IMR-90 (cell line): ENCODE measurements around the gene EPHA2. TPM values are rescaled to one million over a fixed set of nuclear protein-coding genes. Genes with fewer than 3 reads are reported as not detected.

Source experiments
- ATAC-seq: fragments of 200-7000 bp; cut with Tn5 transposase; 2 replicates; pipeline ENCODE4 v1.9.1; 2020; ENCODE audit warnings: low read depth, mild to moderate bottlenecking, moderate library complexity
- BruUV-seq: library from RNA; stranded (reverse); fragments of 400-500 nt; replicated peaks from 2 replicates; lab custom pipeline; 2021; lab: Mats Ljungman, UMichigan
- CTCF ChIA-PET: fragments of 300-600 bp; formaldehyde crosslinking; extraction: SDS; loops from one replicate; lab custom pipeline; 2021; ENCODE audit warnings: antibody characterized with exemption; lab: Yijun Ruan, JAX
- POLR2A ChIA-PET: fragments of 300-600 bp; sonication (Branson Sonifier 250); formaldehyde crosslinking; loops from one replicate; lab custom pipeline; 2022; ENCODE audit warnings: antibody characterized with exemption; ENCODE audit not compliant: unreplicated experiment; lab: Charles Lee
- DNase-seq: peaks from one replicate; pipeline ENCODE4 v3.0.0; 2013
- H2AFZ ChIP-seq: replicated peaks from 2 replicates; pipeline ENCODE3; 2013; ENCODE audit warnings: low read length, mild to moderate bottlenecking; ENCODE audit not compliant: poor library complexity
- H2AK5ac ChIP-seq: 2 replicates; pipeline ENCODE4 v1.6.1; 2013; ENCODE audit warnings: low read depth, low read length, inconsistent platforms
- H2AK9ac ChIP-seq: replicated peaks from 2 replicates; pipeline ENCODE3; 2013; ENCODE audit warnings: mild to moderate bottlenecking, low read depth, low read length, moderate library complexity; ENCODE audit not compliant: poor library complexity
- H2BK120ac ChIP-seq: 2 replicates; pipeline ENCODE4 v1.6.1; 2013; ENCODE audit warnings: low read depth, low read length, inconsistent platforms
- H2BK15ac ChIP-seq: 3 replicates; pipeline ENCODE4 v1.6.1; 2013; ENCODE audit warnings: low read depth, low read length, inconsistent platforms
- H2BK20ac ChIP-seq: 2 replicates; pipeline ENCODE4 v1.6.1; 2013; ENCODE audit warnings: low read depth, mild to moderate bottlenecking, inconsistent platforms, low read length, moderate library complexity
- H2BK5ac ChIP-seq: 2 replicates; pipeline ENCODE4 v1.6.1; 2013; ENCODE audit warnings: mild to moderate bottlenecking, low read depth, low read length, inconsistent platforms; ENCODE audit not compliant: poor library complexity, severe bottlenecking
- H3K14ac ChIP-seq: replicated peaks from 2 replicates; pipeline ENCODE4 v1.6.1; 2013; ENCODE audit warnings: low read depth, low read length, inconsistent platforms
- H3K18ac ChIP-seq: 2 replicates; pipeline ENCODE4 v1.6.1; 2013; ENCODE audit warnings: low read depth, low read length, control low read depth
- H3K23ac ChIP-seq: 2 replicates; pipeline ENCODE4 v1.6.1; 2013; ENCODE audit warnings: low read depth, low read length, inconsistent platforms
- H3K27ac ChIP-seq: 2 replicates; pipeline ENCODE4 v1.5.1; 2013; ENCODE audit warnings: mild to moderate bottlenecking, control low read depth, low read length; ENCODE audit not compliant: insufficient read depth
- H3K27me3 ChIP-seq: 2 replicates; pipeline ENCODE4 v1.6.1; 2013; ENCODE audit warnings: low read length; ENCODE audit not compliant: control insufficient read depth, insufficient read depth
- H3K36me3 ChIP-seq: 2 replicates; pipeline ENCODE4 v1.6.1; 2013; ENCODE audit warnings: low read length, mixed read lengths; ENCODE audit not compliant: control insufficient read depth, insufficient read depth
- H3K4ac ChIP-seq: 2 replicates; pipeline ENCODE4 v1.6.1; 2013; ENCODE audit warnings: low read depth, low read length, inconsistent platforms
- H3K4me1 ChIP-seq: 2 replicates; pipeline ENCODE4 v1.6.1; 2013; ENCODE audit warnings: low read length, mixed read lengths; ENCODE audit not compliant: control insufficient read depth, insufficient read depth
- H3K4me2 ChIP-seq: 2 replicates; pipeline ENCODE4 v1.6.1; 2013; ENCODE audit warnings: low read depth, mild to moderate bottlenecking, control low read depth, low read length, moderate library complexity
- H3K4me3 ChIP-seq: 2 replicates; pipeline ENCODE4 v1.5.1; 2013; ENCODE audit warnings: low read depth, mild to moderate bottlenecking, control low read depth, low read length, moderate library complexity; ENCODE audit not compliant: insufficient read depth
- H3K56ac ChIP-seq: 2 replicates; pipeline ENCODE4 v1.6.1; 2013; ENCODE audit warnings: low read length, inconsistent platforms; ENCODE audit not compliant: insufficient read depth; ENCODE audit errors: extremely low read depth
- H3K79me1 ChIP-seq, 2 experiments: 2 replicates each; pipeline ENCODE4 v1.6.1; 2013; ENCODE audit warnings: low read length in 2 of 2, inconsistent platforms in 1 of 2, low read depth in 1 of 2
- H3K9ac ChIP-seq: 2 replicates; pipeline ENCODE4 v1.6.1; 2013; ENCODE audit warnings: low read depth, low read length, control low read depth
- H3K9me1 ChIP-seq: 2 replicates; pipeline ENCODE4 v1.6.1; 2013; ENCODE audit warnings: low read length, inconsistent platforms; ENCODE audit not compliant: insufficient read depth
- H3K9me3 ChIP-seq: 2 replicates; pipeline ENCODE4 v1.6.1; 2013; ENCODE audit warnings: low read length; ENCODE audit not compliant: control insufficient read depth, insufficient read depth
- H4K20me1 ChIP-seq: 2 replicates; pipeline ENCODE4 v1.6.1; 2013; ENCODE audit warnings: low read length, inconsistent platforms; ENCODE audit not compliant: insufficient read depth
- H4K5ac ChIP-seq: 2 replicates; pipeline ENCODE4 v1.6.1; 2013; ENCODE audit warnings: mild to moderate bottlenecking, low read depth, low read length, control low read depth
- H4K8ac ChIP-seq, 2 experiments: 2 replicates each; pipeline ENCODE4 v1.6.1; 2013; ENCODE audit warnings: low read depth in 2 of 2, low read length in 2 of 2, control low read depth in 1 of 2, inconsistent platforms in 1 of 2
- H4K91ac ChIP-seq: 2 replicates; pipeline ENCODE4 v1.6.1; 2013; ENCODE audit warnings: low read depth, low read length, inconsistent platforms; ENCODE audit not compliant: insufficient read depth
- BHLHE40 ChIP-seq: fragments of 150-350 bp; IDR thresholded peaks from 2 replicates; pipeline ENCODE4 v1.6.1; 2016; ENCODE audit warnings: mild to moderate bottlenecking, low read depth, low read length
- CEBPB ChIP-seq: IDR thresholded peaks from 2 replicates; pipeline ENCODE4 v1.6.1; 2012; ENCODE audit warnings: low read depth, low read length, improper control_type of control experiment
- CHD1 ChIP-seq: IDR thresholded peaks from 2 replicates; pipeline ENCODE4 v1.6.1; 2012; ENCODE audit warnings: low read depth, low read length, improper control_type of control experiment
- RAD21 ChIP-seq: IDR thresholded peaks from 2 replicates; pipeline ENCODE4 v1.6.1; 2012; ENCODE audit warnings: low read length, improper control_type of control experiment
- SMC3 ChIP-seq: fragments of 150-350 bp; IDR thresholded peaks from 2 replicates; pipeline ENCODE4 v1.6.1; 2016; ENCODE audit warnings: low read depth, mild to moderate bottlenecking, antibody characterized with exemption, low read length, moderate library complexity
- WGBS, 2 experiments: methylation state at CpG; one replicate each; pipeline versions ENCODE4 v1.1.5 to v1.1.7; 2013; ENCODE audit warnings: missing lambda C conversion rate in 2 of 2; ENCODE audit not compliant: insufficient read length in 1 of 2; ENCODE audit errors: extremely low coverage in 2 of 2; 5-methylcytosine and 5-hydroxymethylcytosine counted together
- dilution Hi-C: fragments of 300-500 bp; cut with HindIII; formaldehyde crosslinking; loops from one replicate; pipeline ENCODE4 v1.14.3; 2018; ENCODE audit warnings: low sequenced_read_pairs; ENCODE audit not compliant: unreplicated experiment
- in situ Hi-C: fragments of 300-500 bp; cut with MboI; formaldehyde crosslinking; loops from 3 replicates; pipeline ENCODE4 v1.14.3; 2019; ENCODE audit warnings: low sequenced_read_pairs, inconsistent platforms, mixed read lengths
- intact Hi-C: fragments of 100-400 bp; cut with micrococcal nuclease; formaldehyde crosslinking; loops from 2 replicates; pipeline ENCODE4 v1.10.0; 2022
- polyA plus RNA-seq, 3 experiments: library from polyadenylated mRNA; depleted of rRNA; stranded (reverse); fragments of >200 nt; gene quantifications; 2 replicates each; pipeline ENCODE4 v1.2.3, GENCODE V29; 2012; ENCODE audit warnings: low replicate concordance in 1 of 3
- total RNA-seq: library from RNA; depleted of rRNA; stranded (reverse); fragments of >200 nt; gene quantifications from 2 replicates; pipeline ENCODE4 v1.2.3, GENCODE V29; 2012
- TF ChIP-seq, protein P1 (sequence below): fragments of 150-350 bp; IDR thresholded peaks from 2 replicates; pipeline ENCODE4 v1.6.1; 2017; ENCODE audit warnings: mild to moderate bottlenecking, antibody characterized with exemption, low read length, low read depth

Gene EPHA2
- total and polyA plus RNA-seq, 2 of the 4 experiments (the other 2 are of a cell fraction): 24.0 to 72.6 TPM

DNA sequence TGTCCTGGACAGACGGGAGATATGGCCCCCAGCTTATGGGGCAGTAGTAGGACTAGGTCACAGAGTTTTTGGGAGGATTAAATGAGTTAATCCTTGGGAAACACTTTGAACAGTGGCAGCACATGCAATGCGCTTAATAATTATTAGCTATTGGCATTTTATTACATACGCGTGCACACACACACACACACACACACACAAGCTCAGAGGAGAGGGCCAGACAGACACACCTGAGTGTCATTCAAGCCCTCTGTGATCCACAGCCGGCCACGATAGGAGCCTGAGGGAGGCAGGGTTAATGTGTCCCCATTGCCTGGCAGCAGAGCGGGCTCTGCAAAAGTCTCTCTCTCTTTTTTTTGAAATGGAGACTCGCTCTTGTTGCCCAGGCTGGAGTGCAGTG lies 37.9 kb downstream of the EPHA2 start:
- POLR2A ChIA-PET: no interaction called here
- DNase-seq: no peak

More for the DNA sequence above, 37.9 kb downstream of the EPHA2 start:
- Histone ChIP-seq H4K91ac (no peak overlapping the region), H4K5ac (no peak overlapping the region), H3K9me3 (no peaks in the 10 kb centered on the region), H2BK15ac (no peak overlapping the region), H3K27me3 (no peaks in the 10 kb centered on the region), H3K79me1 (peaks cover 0 to 11% of the 10 kb centered on the region in 2 experiments; a peak in 2 of 4 replicates), H2AK5ac (no peak overlapping the region), H3K4ac (no peak overlapping the region), H3K4me3 (no peak overlapping the region), H4K20me1 (peaks cover 15% of the 10 kb centered on the region), H3K56ac (no peak overlapping the region), H2BK20ac (no peak overlapping the region), H2AK9ac (no peak overlapping the region), H2AFZ (no peak overlapping the region), H3K23ac (no peak overlapping the region), H3K9ac (no peak overlapping the region), H2BK5ac (no peak overlapping the region), H3K9me1 (peaks cover 13% of the 10 kb centered on the region), H3K27ac (no peak overlapping the region), H3K4me1 (peaks cover 13% of the 10 kb centered on the region), H3K36me3 (no peaks in the 10 kb centered on the region), H3K14ac (no peak overlapping the region), H4K8ac (no peak overlapping the region), H2BK120ac (no peak overlapping the region), H3K18ac (no peak overlapping the region), H3K4me2 (no peak overlapping the region)
- WGBS, 2 experiments: 100% methylated on average over 2 of the region's 8 CpGs; no CpG with 5 or more reads in 1 of the 2 experiments
- TF ChIP-seq BHLHE40 (no peak), CEBPB (no peak), SMC3 (no peak), CHD1 (no peak), RAD21 (no peak)
- TF ChIP-seq, protein P1, sequence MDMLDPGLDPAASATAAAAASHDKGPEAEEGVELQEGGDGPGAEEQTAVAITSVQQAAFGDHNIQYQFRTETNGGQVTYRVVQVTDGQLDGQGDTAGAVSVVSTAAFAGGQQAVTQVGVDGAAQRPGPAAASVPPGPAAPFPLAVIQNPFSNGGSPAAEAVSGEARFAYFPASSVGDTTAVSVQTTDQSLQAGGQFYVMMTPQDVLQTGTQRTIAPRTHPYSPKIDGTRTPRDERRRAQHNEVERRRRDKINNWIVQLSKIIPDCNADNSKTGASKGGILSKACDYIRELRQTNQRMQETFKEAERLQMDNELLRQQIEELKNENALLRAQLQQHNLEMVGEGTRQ: no peak
- CTCF ChIA-PET: no interaction called here
- ATAC-seq: no peak
- no TSS peak for BruUV-seq
- intact Hi-C loops: no loop called here
- dilution Hi-C loops: no loop called here
- in situ Hi-C loops: no loop called here
